HFF-Myc (cell line): ENCODE data around the gene PNLIPRP2.

Experiments used
- DNase-seq: peaks from one replicate; pipeline ENCODE4 v3.0.0-alpha.2; 2011; ENCODE audit warnings: low read depth; ENCODE audit errors: extremely low read depth
- H3K4me3 ChIP-seq: replicated peaks from 2 replicates; pipeline ENCODE4 v1.5.1; 2011; ENCODE audit warnings: low read depth, mild to moderate bottlenecking, control low read depth, low read length
- TF ChIP-seq, protein P1 (sequence below): IDR thresholded peaks from 2 replicates; pipeline ENCODE4 v1.5.1; 2012; ENCODE audit warnings: mild to moderate bottlenecking, low read depth, low read length, control low read depth; ENCODE audit errors: missing control alignments

PNLIPRP2 gene

GRCh38 chr10:116612107-116612769, 8.5 kb upstream of the PNLIPRP2 start:
- H3K4me3 ChIP-seq = no peak overlapping the region
- TF ChIP-seq, protein P1, sequence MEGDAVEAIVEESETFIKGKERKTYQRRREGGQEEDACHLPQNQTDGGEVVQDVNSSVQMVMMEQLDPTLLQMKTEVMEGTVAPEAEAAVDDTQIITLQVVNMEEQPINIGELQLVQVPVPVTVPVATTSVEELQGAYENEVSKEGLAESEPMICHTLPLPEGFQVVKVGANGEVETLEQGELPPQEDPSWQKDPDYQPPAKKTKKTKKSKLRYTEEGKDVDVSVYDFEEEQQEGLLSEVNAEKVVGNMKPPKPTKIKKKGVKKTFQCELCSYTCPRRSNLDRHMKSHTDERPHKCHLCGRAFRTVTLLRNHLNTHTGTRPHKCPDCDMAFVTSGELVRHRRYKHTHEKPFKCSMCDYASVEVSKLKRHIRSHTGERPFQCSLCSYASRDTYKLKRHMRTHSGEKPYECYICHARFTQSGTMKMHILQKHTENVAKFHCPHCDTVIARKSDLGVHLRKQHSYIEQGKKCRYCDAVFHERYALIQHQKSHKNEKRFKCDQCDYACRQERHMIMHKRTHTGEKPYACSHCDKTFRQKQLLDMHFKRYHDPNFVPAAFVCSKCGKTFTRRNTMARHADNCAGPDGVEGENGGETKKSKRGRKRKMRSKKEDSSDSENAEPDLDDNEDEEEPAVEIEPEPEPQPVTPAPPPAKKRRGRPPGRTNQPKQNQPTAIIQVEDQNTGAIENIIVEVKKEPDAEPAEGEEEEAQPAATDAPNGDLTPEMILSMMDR = no peak
- no peak for DNase-seq

GRCh38 chr10:116613471-116613870, 7.3 kb upstream of the PNLIPRP2 start:
- no peak overlapping the region for H3K4me3 ChIP-seq
- TF ChIP-seq, protein P1 = no peak
- no peak for DNase-seq

GRCh38 chr10:116614796-116615195, 6.0 kb upstream of the PNLIPRP2 start:
- TF ChIP-seq, protein P1 = no peak
- no peak overlapping the region for H3K4me3 ChIP-seq
- DNase-seq = no peak

DNA sequence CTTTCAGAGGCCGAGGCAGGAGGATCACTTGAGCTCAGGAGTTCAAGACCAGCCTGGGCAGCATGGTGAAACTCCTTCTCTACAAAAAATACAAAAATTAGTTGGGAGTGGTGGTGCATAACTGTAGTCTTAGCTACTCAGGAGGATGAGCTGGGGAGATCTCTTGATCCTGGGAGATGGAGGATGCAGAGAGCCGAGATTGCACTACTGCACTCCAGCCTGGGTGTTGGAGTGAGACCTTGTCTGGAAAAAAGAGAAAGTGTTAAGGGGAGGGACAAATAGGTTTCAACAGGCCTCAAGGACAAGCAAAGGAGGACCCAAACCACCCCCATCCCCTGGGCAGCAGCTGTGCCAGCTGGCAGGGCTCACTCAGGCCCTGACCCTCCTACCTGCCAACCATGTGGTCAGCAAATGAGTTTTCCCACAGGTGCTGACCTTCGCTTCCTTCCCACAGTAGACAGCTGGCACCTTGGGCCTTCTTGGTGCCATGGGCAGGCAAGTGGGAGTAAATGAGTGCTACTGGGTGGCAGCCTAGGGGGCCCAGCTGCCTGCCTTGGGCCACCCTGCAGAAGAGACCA, 5.5 kb upstream of the PNLIPRP2 start:
- no peak overlapping the region for H3K4me3 ChIP-seq
- no peak for DNase-seq
- TF ChIP-seq, protein P1 = no peak

DNA sequence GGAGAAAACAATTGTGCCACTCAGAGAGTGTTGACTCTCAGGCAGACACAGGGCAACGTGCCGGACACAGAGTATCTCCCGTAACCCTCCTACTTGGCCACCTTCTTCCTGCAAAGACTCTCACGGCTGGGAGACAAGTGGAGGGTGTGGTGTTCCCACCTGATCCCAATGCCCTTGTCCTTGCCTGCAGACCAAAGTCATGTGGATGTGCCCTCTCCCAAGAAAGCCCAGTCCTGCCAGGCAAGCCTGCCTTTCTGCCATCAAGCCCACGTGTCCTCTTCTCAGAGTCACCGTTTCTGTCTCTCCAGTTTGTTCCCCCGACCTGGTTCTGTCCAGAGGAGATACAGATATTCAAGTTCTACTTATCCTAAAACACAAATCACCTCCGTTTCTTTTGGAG, 723 bp downstream of the PNLIPRP2 start:
- DNase-seq = no peak
- H3K4me3 ChIP-seq = no peak overlapping the region
- TF ChIP-seq, protein P1 = no peak

GRCh38 chr10:116621934-116622655, 1.3 kb downstream of the PNLIPRP2 start:
- DNase-seq = no peak
- TF ChIP-seq, protein P1 = no peak

More at GRCh38 chr10:116621934-116622655, 1.3 kb downstream of the PNLIPRP2 start:
- no peak overlapping the region for H3K4me3 ChIP-seq
